NCI-H1092 (cell line): ENCODE data around the gene RAB28.

Experiments used
- DNase-seq: peaks from one replicate; lab custom pipeline; 2025; lab: John Stamatoyannopoulos, UW

RAB28 gene

DNA sequence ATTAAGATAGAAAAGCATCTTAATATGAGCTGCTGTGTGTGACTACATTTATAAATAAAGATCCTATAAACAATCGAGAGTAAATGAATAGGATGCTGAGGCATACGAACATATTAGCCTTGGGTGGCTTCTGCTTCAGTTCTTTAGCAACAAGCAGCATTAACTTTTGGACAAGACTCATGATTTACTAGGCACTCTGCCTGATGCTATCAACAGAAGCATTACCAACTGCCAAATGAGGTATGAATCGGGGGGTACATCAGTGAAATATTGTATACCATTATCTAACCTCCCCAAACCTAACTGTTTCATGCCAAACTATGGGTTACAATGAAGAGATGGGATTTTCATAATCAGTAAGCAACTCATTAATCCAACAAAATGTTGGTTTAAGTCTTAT, 113.1 kb downstream of the RAB28 start:
- DNase-seq = no peak

GRCh38 chr4:13368217-13368616, 115.9 kb downstream of the RAB28 start:
- no peak for DNase-seq

DNA sequence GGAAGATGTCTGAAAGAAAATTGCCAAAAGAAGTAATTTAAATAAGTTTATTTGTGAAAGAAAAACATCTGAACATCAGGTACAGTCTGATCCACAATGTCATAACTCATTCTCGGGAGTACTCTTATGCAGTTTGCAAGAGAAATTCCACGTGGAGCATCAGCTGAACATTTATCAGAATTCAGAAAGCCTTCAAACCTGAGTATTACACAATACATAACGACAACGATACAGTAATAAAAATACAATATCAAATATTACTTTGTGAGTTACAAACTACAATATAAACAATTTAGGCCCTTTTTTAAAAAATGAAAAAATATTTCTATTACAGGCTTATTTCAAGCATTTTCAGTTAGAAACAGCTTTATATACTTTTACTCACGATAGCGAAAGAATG, 116.4 kb downstream of the RAB28 start:
- no peak for DNase-seq

DNA sequence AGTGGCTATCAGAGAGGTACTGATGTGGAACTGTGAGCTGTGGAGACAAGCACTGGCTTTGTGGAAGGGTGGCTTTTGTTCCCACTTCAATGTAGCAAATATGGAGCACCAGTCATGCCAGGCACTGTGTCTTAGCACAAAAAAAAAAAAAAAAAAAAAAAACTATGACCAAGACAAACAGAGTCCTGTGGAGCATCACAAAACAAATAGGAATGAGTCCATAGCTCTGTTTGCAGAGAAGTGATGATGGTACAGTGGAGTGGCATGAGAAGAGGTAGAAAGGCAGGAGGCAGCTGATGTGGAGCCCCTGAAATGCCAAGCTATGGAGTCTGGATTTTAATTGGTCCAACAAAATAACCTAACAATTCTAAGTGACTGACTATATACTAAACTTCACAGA, 116.9 kb downstream of the RAB28 start:
- peak; percentile 77 for DNase-seq

GRCh38 chr4:13365195-13365594, 118.9 kb downstream of the RAB28 start:
- no peak for DNase-seq

- DNase-seq = no peak
These were observed 119.5 kb downstream of the RAB28 start for GRCh38 chr4:13364653-13365052.

GRCh38 chr4:13364172-13364571, 120.0 kb downstream of the RAB28 start:
- no peak for DNase-seq

DNA sequence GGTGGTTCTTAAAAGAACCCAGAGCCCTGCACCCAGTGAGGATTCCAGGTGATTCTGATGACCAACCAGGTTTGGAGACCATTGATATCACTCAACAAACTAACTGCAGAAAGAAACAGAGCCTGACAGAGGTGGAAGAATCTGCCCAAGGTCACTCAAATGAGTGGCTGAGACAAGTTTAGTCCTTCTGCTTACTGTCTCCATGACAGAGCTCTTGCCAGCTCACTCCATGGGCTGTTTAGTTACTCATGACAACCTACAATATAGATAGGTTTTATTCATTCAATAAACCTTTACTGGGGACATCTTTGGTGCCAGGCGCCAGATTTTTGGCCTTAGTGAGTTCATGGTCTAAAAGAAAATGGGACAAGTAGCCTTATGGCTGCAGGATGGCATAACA, 124.3 kb downstream of the RAB28 start:
- DNase-seq = no peak

DNA sequence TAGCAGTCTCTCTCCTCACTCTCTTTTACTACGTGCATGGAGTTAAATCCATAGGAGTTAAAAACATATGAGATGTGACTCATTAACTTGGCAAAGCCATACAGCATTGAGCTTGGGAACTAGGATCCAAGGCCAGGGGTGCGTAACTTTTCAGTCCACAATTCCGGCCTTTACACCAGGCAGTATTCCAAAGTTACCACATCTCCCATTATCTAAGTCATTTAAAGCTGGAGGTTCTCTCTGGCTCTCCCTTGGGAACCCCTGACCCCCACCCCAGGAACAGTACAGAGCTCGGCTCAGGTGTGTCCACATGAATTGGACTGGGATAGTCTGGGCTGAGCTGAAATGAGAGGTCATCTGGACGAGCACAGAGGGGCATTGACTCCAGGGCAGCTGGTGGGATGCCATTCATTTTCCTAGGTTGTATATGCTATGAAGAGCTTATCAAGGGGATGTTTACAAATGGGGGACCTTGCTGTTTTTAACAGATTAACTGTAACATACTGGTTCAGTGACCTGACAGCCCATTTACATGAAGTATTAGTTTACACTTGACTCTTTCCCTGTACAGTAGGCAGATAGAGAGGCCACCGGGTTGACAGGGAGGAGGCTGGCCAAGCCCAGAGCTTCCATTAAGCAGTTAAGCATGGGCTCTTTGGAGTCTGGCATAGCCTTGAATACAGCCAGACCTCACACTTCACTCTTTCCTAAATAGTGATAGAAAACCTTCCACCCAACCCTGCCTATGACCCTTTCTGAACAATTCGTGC, 128.8 kb downstream of the RAB28 start:
- DNase-seq = no peak

GRCh38 chr4:13349096-13349495, 135.0 kb downstream of the RAB28 start:
- no peak for DNase-seq

GRCh38 chr4:13348216-13348615, 135.9 kb downstream of the RAB28 start:
- DNase-seq = no peak

DNA sequence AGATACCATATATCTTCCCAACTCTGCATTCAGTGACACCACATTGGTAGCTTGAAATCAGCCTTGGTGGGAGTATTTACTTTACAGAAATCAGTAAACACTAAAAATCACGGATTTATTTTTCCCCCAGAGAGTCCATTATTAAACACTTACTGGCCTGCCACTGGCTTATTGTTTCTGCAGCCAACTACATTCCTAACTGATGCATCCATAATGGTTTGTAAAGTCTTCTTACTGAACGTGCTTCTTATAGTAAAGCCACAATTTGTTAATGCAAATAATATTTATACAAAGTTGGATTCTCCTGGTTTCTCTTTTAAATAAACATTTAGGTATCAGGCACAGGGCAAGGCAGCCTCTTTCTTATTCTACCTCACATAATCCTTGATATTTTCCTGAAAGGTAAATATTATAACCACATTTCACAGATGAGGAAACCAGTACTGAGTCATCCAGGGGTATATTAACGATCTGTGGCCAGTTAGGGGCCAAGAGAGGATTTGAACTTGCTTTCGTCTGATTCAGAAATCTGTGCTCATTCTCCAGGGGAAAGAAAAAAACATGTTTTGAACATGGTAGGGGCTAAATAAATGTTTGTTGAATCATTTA, 136.5 kb downstream of the RAB28 start:
- no peak for DNase-seq

- no peak for DNase-seq
These were observed 139.9 kb downstream of the RAB28 start for GRCh38 chr4:13344216-13344615.

DNA sequence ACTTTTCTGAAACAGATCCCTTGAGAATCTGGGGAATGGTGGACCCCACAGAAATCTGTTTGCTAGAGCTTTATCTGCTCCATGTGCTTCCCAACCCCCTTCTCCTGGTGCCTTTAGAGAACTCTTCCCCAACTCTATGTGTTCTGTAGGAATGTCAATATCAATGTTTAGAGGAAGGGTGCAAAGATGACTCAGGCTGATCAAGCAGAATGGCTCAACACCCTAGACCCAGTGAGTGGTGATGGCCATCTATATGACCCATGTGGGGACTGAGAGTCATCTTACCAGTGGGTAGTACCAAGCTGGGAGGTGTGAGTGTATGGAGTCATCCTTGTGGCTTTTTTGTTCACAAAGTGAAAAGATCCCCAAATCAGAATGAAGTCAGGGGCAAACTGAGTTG, 143.5 kb downstream of the RAB28 start:
- DNase-seq = no peak

DNA sequence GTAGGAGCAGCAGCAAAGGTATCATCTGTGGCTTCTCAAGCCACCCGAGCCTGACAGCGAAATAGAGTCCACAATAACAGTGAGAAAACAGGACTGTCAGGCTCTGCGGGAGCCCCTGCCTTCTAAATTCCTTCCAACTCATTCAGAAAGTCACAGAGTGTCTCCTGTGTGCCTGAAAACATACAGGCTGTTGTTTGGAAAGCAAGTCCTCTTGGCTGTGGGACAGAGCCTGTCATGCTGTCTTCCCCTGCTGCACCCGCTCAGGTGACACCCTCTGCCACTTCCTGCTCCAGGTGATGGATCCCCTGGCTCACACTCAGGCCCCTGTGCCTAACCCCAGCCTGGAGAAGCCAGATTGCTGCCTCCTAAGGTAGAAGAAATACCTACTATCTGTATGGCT, 152.3 kb downstream of the RAB28 start:
- no peak for DNase-seq

DNA sequence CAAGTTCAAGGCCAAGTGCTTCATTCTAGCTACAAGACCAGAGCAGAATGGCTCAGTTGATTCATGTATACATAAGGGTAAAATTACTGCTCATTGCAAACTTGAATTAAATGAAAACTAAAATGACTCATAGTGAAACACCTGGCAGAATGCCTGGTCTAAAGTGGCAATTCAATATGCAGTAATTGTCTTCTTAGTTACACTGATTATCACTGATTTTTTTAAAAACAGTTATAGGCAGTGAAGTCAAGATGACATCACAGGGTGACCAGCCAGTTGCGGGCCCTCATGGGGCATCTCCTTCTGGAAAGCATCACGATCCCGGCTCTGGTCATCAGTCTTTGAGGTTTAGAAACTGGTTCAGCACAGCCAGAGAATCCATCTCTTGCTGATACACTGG, 154.2 kb downstream of the RAB28 start:
- peak; percentile 24 for DNase-seq

GRCh38 chr4:13329340-13329850, 154.7 kb downstream of the RAB28 start:
- DNase-seq = no peak

- DNase-seq = no peak
These were observed 155.5 kb downstream of the RAB28 start for GRCh38 chr4:13328591-13328990.

GRCh38 chr4:13327991-13328390, 156.1 kb downstream of the RAB28 start:
- no peak for DNase-seq

DNA sequence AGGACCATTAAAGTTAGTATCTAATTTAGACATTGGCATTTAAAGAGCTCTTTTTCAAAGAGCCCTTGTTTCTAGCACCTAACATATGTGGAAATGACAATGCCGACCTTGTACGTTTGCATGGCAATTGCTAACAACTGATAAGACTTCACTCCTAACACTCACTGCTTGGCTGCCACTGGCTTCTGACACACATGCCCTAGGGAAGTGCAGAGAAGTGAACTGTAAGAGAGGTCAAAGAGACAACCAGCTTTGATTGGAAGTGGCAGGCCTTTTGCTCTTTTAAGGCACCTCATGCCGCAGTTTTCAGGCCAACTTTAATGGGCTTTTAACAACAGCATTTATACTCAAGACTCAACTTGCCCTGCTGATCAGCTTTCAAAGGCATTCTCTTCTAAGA, 158.4 kb downstream of the RAB28 start:
- no peak for DNase-seq

GRCh38 chr4:13323921-13324320, 160.2 kb downstream of the RAB28 start:
- no peak for DNase-seq

- DNase-seq = no peak
These were observed 161.4 kb downstream of the RAB28 start for GRCh38 chr4:13322681-13323101.
